Activated CD4-positive, alpha-beta memory T cell treated with anti-CD3 and anti-CD28 coated beads, Interleukin-2, amount 10 ng/mL, durations not matched to agents 7 days and 5 days (primary cell): ENCODE data around the gene GPR26. TPM values are rescaled to one million over a fixed set of nuclear protein-coding genes. Genes with fewer than 3 reads are reported as not detected.

Experiments used
- CTCF ChIA-PET: fragments of 350-600 bp; sonication (Branson Sonifier 250); formaldehyde crosslinking; loops from one replicate; lab custom pipeline; 2021; ENCODE audit warnings: antibody characterized with exemption, inconsistent platforms; lab: Charles Lee
- POLR2A ChIA-PET: fragments of 350-600 bp; sonication (Branson Sonifier 250); formaldehyde crosslinking; loops from one replicate; lab custom pipeline; 2021; ENCODE audit warnings: antibody characterized with exemption; lab: Charles Lee
- DNase-seq: peaks from one replicate; pipeline ENCODE4 v3.0.0-alpha.2; 2020
- H3K27ac Mint-ChIP-seq: one replicate; pipeline ENCODE4 v1.8.0; 2021; ENCODE audit warnings: mild to moderate bottlenecking, mixed read lengths
- H3K27me3 Mint-ChIP-seq: one replicate; pipeline ENCODE4 v1.8.0; 2021; ENCODE audit warnings: mixed read lengths
- H3K36me3 Mint-ChIP-seq: one replicate; pipeline ENCODE4 v1.8.0; 2021; ENCODE audit warnings: low read depth, mixed read lengths
- H3K4me1 Mint-ChIP-seq: one replicate; pipeline ENCODE4 v1.8.0; 2021; ENCODE audit warnings: mixed read lengths
- H3K4me3 Mint-ChIP-seq: one replicate; pipeline ENCODE4 v1.8.0; 2021; ENCODE audit warnings: mild to moderate bottlenecking, mixed read lengths
- H3K9me3 Mint-ChIP-seq: one replicate; pipeline ENCODE4 v1.8.0; 2021; ENCODE audit warnings: mixed read lengths
- total RNA-seq, 2 experiments: library from RNA; stranded (reverse); gene quantifications; one replicate each; pipeline ENCODE4 v1.2.3, GENCODE V29; 2021

Gene GPR26
- total RNA-seq, 2 experiments from 2014 or later = not detected

- ChIA-PET POLR2A (no interaction called here), CTCF (no interaction called here)
- Mint-ChIP-seq H3K4me3 (no peak overlapping the region), H3K36me3 (no peaks in the 10 kb centered on the region), H3K27me3 (peaks cover 7% of the 10 kb centered on the region), H3K27ac (no peak overlapping the region), H3K9me3 (peaks cover 2% of the 10 kb centered on the region), H3K4me1 (no peaks in the 10 kb centered on the region)
- no peak for DNase-seq
These were observed 2.6 kb upstream of the GPR26 start for GRCh38 chr10:123663522-123663921.

- no peak overlapping the region for H3K4me3 Mint-ChIP-seq
- peaks cover 7% of the 10 kb centered on the region for H3K27me3 Mint-ChIP-seq
- no peaks in the 10 kb centered on the region for H3K4me1 Mint-ChIP-seq
- CTCF ChIA-PET = no interaction called here
- no peaks in the 10 kb centered on the region for H3K36me3 Mint-ChIP-seq
- no peak overlapping the region for H3K27ac Mint-ChIP-seq
- no peak for DNase-seq
- H3K9me3 Mint-ChIP-seq = peaks cover 2% of the 10 kb centered on the region
- POLR2A ChIA-PET = no interaction called here
These were observed 466 bp upstream of the GPR26 start for GRCh38 chr10:123665491-123666286.

GRCh38 chr10:123669886-123670285 is 3.7 kb downstream of the GPR26 start:
- no peak for DNase-seq
- ChIA-PET POLR2A (no interaction called here), CTCF (no interaction called here)
- Mint-ChIP-seq H3K27me3 (peaks cover 7% of the 10 kb centered on the region), H3K4me3 (no peak overlapping the region), H3K36me3 (no peaks in the 10 kb centered on the region), H3K4me1 (no peaks in the 10 kb centered on the region), H3K27ac (no peak overlapping the region), H3K9me3 (peaks cover 2% of the 10 kb centered on the region)

- no peaks in the 10 kb centered on the region for H3K27me3 Mint-ChIP-seq
- DNase-seq = no peak
- no peak overlapping the region for H3K4me3 Mint-ChIP-seq
- H3K27ac Mint-ChIP-seq = no peak overlapping the region
- H3K9me3 Mint-ChIP-seq = no peaks in the 10 kb centered on the region
- POLR2A ChIA-PET = no interaction called here
- no peaks in the 10 kb centered on the region for H3K4me1 Mint-ChIP-seq
- H3K36me3 Mint-ChIP-seq = no peaks in the 10 kb centered on the region
- CTCF ChIA-PET = no interaction called here
These were observed 7.0 kb downstream of the GPR26 start for GRCh38 chr10:123673198-123673597.

DNA sequence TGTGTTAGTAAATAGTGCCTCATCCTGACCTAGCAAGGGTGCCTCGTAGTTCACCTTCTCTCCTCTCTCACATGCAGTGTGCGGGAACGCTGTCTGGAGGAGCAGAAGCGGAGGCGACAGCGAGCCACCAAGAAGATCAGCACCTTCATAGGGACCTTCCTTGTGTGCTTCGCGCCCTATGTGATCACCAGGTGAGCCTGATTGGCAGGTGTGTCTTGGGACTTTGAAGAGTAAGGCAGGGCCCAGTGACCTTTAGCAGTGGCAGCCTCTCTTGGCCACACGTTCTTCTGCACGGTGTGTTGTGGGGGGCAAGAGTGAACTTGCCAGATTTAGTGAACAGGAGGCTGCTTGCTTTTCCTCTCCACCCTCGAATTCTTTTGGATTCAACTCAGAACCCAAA is 8.6 kb downstream of the GPR26 start:
- POLR2A ChIA-PET = no interaction called here
- no peaks in the 10 kb centered on the region for H3K9me3 Mint-ChIP-seq
- H3K4me3 Mint-ChIP-seq = no peak overlapping the region
- CTCF ChIA-PET = no interaction called here
- no peaks in the 10 kb centered on the region for H3K4me1 Mint-ChIP-seq
- H3K36me3 Mint-ChIP-seq = no peaks in the 10 kb centered on the region
- no peak for DNase-seq
- H3K27me3 Mint-ChIP-seq = no peaks in the 10 kb centered on the region
- H3K27ac Mint-ChIP-seq = no peak overlapping the region

DNA sequence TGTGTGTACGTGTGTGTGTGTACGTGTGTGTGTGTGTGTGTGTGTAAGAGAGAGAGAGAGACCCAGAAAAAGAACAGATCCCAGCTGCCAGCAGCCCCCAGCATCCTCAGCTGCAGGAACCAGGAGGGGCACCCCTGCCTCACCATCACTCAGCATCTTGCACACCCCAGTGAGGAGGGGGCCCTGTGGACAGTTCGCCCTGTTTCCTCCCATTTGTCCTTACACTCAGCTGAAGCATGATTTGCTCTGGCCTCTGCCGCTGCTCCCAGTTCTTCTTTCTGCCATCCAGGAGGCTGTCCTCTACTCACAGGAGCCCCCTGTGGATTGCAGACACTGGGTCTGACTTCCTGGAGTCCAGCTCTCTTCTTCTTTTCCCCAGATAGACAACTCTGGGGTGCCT is 9.7 kb downstream of the GPR26 start:
- ChIA-PET CTCF (no interaction called here), POLR2A (no interaction called here)
- H3K27ac Mint-ChIP-seq = no peak overlapping the region
- no peaks in the 10 kb centered on the region for H3K27me3 Mint-ChIP-seq
- H3K4me3 Mint-ChIP-seq = no peak overlapping the region
- DNase-seq = no peak
- H3K9me3 Mint-ChIP-seq = no peaks in the 10 kb centered on the region
- H3K4me1 Mint-ChIP-seq = no peaks in the 10 kb centered on the region
- no peaks in the 10 kb centered on the region for H3K36me3 Mint-ChIP-seq

GRCh38 chr10:123677556-123677955 is 11.4 kb downstream of the GPR26 start:
- CTCF ChIA-PET = no interaction called here
- Mint-ChIP-seq H3K27me3 (no peaks in the 10 kb centered on the region), H3K36me3 (no peaks in the 10 kb centered on the region)

DNA sequence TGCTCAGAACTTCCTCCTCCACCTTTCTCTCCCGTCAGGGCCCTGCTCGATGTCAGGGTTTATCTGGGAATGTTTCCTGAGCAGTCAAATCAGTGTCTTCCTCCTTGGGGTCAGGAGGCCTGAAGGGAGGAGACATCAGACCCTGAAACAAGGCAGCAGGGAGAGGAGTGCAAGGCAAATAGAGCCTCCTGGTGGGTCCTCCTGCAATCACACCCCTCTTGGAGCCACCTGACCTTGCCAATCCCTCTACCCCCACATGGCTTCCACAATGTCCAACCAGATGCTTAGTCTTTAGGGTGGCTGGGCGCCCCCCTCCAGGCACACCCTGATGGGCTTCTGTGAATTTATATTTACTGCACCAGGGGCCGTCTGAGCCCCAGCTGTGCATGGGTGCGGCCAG is 12.2 kb downstream of the GPR26 start:
- Mint-ChIP-seq H3K27me3 (no peaks in the 10 kb centered on the region), H3K4me3 (no peak overlapping the region), H3K4me1 (no peaks in the 10 kb centered on the region), H3K27ac (no peak overlapping the region), H3K36me3 (no peaks in the 10 kb centered on the region), H3K9me3 (no peaks in the 10 kb centered on the region)
- ChIA-PET POLR2A (no interaction called here), CTCF (no interaction called here)
- no peak for DNase-seq

More at GRCh38 chr10:123677556-123677955, 11.4 kb downstream of the GPR26 start:
- Mint-ChIP-seq H3K4me3 (no peak overlapping the region), H3K27ac (no peak overlapping the region), H3K4me1 (no peaks in the 10 kb centered on the region), H3K9me3 (no peaks in the 10 kb centered on the region)
- no peak for DNase-seq
- POLR2A ChIA-PET = no interaction called here

- Mint-ChIP-seq H3K27ac (no peak overlapping the region), H3K4me1 (no peaks in the 10 kb centered on the region), H3K9me3 (no peaks in the 10 kb centered on the region), H3K36me3 (no peaks in the 10 kb centered on the region), H3K27me3 (no peaks in the 10 kb centered on the region), H3K4me3 (no peak overlapping the region)
- ChIA-PET CTCF (no interaction called here), POLR2A (no interaction called here)
- no peak for DNase-seq
These were observed 15.1 kb downstream of the GPR26 start for GRCh38 chr10:123681285-123681684.

- Mint-ChIP-seq H3K9me3 (no peaks in the 10 kb centered on the region), H3K36me3 (no peaks in the 10 kb centered on the region), H3K27ac (no peak overlapping the region), H3K4me3 (no peak overlapping the region), H3K27me3 (no peaks in the 10 kb centered on the region), H3K4me1 (no peaks in the 10 kb centered on the region)
- ChIA-PET POLR2A (no interaction called here), CTCF (no interaction called here)
- no peak for DNase-seq
These were observed 16.3 kb downstream of the GPR26 start for GRCh38 chr10:123682477-123682876.

DNA sequence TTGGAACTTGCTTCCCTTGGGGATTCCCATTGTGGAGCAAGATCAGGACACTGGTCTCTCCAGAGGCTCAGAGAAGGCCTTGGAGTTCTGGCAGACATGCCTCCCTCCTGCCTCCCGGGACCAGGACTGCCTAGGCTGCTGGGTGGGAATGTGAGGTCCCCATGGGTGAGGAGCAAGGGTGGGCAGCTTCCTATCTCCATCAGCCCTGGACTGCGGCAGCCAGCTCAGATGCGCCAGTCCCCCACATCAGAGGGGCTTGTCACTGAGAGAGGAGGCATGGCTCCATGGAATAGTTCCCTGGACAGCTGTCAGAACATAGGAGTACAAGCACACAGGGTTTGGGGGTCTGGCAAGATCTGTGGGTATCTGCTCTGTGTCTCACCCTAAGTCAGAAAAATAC is 17.3 kb downstream of the GPR26 start:
- Mint-ChIP-seq H3K4me1 (no peaks in the 10 kb centered on the region), H3K9me3 (no peaks in the 10 kb centered on the region), H3K27me3 (no peaks in the 10 kb centered on the region), H3K4me3 (no peak overlapping the region), H3K27ac (no peak overlapping the region), H3K36me3 (no peaks in the 10 kb centered on the region)
- DNase-seq = no peak
- ChIA-PET POLR2A (no interaction called here), CTCF (no interaction called here)

- H3K4me3 Mint-ChIP-seq = no peak overlapping the region
- CTCF ChIA-PET = no interaction called here
- H3K27me3 Mint-ChIP-seq = no peaks in the 10 kb centered on the region
- H3K4me1 Mint-ChIP-seq = no peaks in the 10 kb centered on the region
- DNase-seq = no peak
- H3K9me3 Mint-ChIP-seq = no peaks in the 10 kb centered on the region
- H3K27ac Mint-ChIP-seq = no peak overlapping the region
- POLR2A ChIA-PET = no interaction called here
- H3K36me3 Mint-ChIP-seq = no peaks in the 10 kb centered on the region
These were observed 17.7 kb downstream of the GPR26 start for GRCh38 chr10:123683865-123684264.

- no peak for DNase-seq
- POLR2A ChIA-PET = no interaction called here
These were observed 19.1 kb downstream of the GPR26 start for GRCh38 chr10:123685260-123685659.

GRCh38 chr10:123687758-123688157 is 21.6 kb downstream of the GPR26 start:
- DNase-seq = no peak
- no peak overlapping the region for H3K27ac Mint-ChIP-seq
- ChIA-PET POLR2A (no interaction called here), CTCF (no interaction called here)
- H3K27me3 Mint-ChIP-seq = no peaks in the 10 kb centered on the region
- no peaks in the 10 kb centered on the region for H3K9me3 Mint-ChIP-seq
- H3K4me3 Mint-ChIP-seq = no peak overlapping the region
- no peaks in the 10 kb centered on the region for H3K4me1 Mint-ChIP-seq
- no peaks in the 10 kb centered on the region for H3K36me3 Mint-ChIP-seq

More at GRCh38 chr10:123685260-123685659, 19.1 kb downstream of the GPR26 start:
- H3K4me1 Mint-ChIP-seq = no peaks in the 10 kb centered on the region
- no peaks in the 10 kb centered on the region for H3K9me3 Mint-ChIP-seq
- H3K36me3 Mint-ChIP-seq = no peaks in the 10 kb centered on the region
- H3K27ac Mint-ChIP-seq = no peak overlapping the region
- CTCF ChIA-PET = no interaction called here
- H3K4me3 Mint-ChIP-seq = no peak overlapping the region
- no peaks in the 10 kb centered on the region for H3K27me3 Mint-ChIP-seq
